Activated naive CD4-positive, alpha-beta T cell treated with anti-CD3 and anti-CD28 coated beads, Interleukin-2, amount 50 U/mL, for 24 hours (primary cell): ENCODE results near the gene SHH.

ENCODE experiments used
- H3K27ac Mint-ChIP-seq: one replicate; pipeline ENCODE4 v1.8.0; 2021; ENCODE audit warnings: mild to moderate bottlenecking, mixed read lengths
- H3K27me3 Mint-ChIP-seq: one replicate; pipeline ENCODE4 v1.8.0; 2021; ENCODE audit warnings: mixed read lengths
- H3K36me3 Mint-ChIP-seq: one replicate; pipeline ENCODE4 v1.8.0; 2021; ENCODE audit warnings: mixed read lengths
- H3K4me1 Mint-ChIP-seq: one replicate; pipeline ENCODE4 v1.8.0; 2021; ENCODE audit warnings: mixed read lengths
- H3K4me3 Mint-ChIP-seq: one replicate; pipeline ENCODE4 v1.8.0; 2021; ENCODE audit warnings: mild to moderate bottlenecking, mixed read lengths
- H3K9me3 Mint-ChIP-seq: one replicate; pipeline ENCODE4 v1.8.0; 2021; ENCODE audit warnings: mixed read lengths

The SHH gene

DNA sequence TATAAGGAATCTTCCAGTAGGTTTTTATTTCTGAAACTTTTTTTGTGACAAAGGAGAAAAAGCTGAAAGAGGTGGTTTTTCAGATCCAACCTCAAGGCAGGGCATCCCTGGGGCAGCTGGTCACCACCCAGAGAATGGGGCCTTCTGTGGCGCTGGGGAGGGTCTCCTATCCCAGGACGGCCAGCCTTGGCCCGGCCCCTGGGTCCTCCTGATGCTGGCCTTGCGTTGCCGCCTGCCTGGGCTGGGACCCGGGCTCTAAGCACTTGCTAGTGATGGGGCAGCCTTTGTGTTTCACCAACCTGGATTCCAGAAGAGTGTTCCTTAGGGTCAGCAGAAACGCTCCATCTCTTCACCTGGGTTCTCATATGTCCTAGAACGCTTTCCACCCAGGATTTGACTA lies 16.3 kb downstream of the SHH start:
- H3K27me3 Mint-ChIP-seq: peaks cover 22% of the 10 kb centered on the region
- no peak overlapping the region for H3K4me3 Mint-ChIP-seq
- H3K9me3 Mint-ChIP-seq: no peaks in the 10 kb centered on the region
- no peaks in the 10 kb centered on the region for H3K36me3 Mint-ChIP-seq
- peaks cover 8% of the 10 kb centered on the region for H3K4me1 Mint-ChIP-seq
- no peak overlapping the region for H3K27ac Mint-ChIP-seq

DNA sequence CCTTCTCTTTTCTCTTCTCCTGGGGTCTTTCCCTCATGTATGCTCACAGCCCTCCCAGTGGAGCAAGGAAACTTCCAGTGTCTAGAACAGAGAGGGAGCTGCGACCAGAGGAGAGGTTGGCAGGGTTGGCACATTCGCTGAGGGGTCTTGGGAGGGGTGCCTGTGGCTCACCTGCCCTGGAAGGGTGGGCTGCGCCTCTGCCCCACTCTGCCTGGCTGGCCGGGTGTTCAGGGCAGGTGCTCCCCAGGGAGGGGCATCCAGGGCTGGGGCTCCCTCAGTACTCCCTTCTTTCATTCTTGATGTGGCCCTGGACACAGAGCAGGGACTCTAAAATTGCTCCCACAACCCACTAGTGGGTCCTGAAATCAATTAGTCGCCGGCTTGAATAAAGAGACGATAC lies 16.9 kb downstream of the SHH start:
- H3K27ac Mint-ChIP-seq: no peak overlapping the region
- H3K36me3 Mint-ChIP-seq: no peaks in the 10 kb centered on the region
- peaks cover 17% of the 10 kb centered on the region for H3K27me3 Mint-ChIP-seq
- no peaks in the 10 kb centered on the region for H3K9me3 Mint-ChIP-seq
- no peak overlapping the region for H3K4me3 Mint-ChIP-seq
- H3K4me1 Mint-ChIP-seq: peaks cover 8% of the 10 kb centered on the region

DNA sequence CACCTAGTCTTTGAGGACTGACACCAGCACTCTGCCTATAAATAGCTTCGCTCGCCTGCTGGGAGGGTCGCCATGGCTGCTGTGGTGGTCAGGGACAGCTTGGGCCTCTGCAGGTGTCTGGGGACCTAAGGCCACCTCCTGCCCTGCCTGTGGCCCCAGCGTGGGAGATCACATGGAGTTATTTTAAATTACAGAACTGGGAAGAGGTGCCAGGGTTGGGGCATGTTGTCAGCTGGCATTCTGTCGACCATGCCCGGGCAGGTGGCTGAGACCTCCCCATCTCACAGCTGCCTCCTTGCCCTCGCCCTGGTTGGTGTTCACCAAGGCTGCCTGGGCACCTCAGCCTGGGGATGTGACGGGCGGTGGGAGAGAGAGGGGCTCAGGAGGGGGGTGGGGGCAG lies 18.1 kb downstream of the SHH start:
- no peak overlapping the region for H3K4me3 Mint-ChIP-seq
- peaks cover 10% of the 10 kb centered on the region for H3K27me3 Mint-ChIP-seq
- no peaks in the 10 kb centered on the region for H3K9me3 Mint-ChIP-seq
- H3K4me1 Mint-ChIP-seq: peaks cover 8% of the 10 kb centered on the region
- no peak overlapping the region for H3K27ac Mint-ChIP-seq
- no peaks in the 10 kb centered on the region for H3K36me3 Mint-ChIP-seq

DNA sequence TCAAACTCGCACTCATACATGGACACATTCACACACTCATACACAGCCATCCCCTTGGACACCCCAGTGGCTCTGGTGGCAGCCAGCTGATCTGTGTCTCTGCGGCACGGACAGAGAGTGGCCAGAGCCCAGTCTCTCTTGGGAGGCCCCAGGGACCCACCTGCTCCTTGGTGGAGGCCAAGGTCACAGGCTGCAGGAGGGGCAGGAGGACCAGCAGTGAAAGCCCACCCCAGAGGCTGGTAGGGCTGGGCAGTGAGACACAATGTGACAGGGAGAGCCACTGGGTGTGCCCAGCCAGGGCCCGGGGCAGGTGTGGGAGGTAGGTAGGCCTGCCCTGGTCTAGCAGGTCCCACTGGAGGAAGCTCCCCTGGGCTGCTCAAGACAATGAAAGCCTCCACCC lies 18.5 kb downstream of the SHH start:
- Mint-ChIP-seq H3K9me3 (no peaks in the 10 kb centered on the region), H3K27me3 (peaks cover 6% of the 10 kb centered on the region), H3K36me3 (no peaks in the 10 kb centered on the region), H3K4me1 (peaks cover 6% of the 10 kb centered on the region), H3K4me3 (no peak overlapping the region), H3K27ac (no peak overlapping the region)

DNA sequence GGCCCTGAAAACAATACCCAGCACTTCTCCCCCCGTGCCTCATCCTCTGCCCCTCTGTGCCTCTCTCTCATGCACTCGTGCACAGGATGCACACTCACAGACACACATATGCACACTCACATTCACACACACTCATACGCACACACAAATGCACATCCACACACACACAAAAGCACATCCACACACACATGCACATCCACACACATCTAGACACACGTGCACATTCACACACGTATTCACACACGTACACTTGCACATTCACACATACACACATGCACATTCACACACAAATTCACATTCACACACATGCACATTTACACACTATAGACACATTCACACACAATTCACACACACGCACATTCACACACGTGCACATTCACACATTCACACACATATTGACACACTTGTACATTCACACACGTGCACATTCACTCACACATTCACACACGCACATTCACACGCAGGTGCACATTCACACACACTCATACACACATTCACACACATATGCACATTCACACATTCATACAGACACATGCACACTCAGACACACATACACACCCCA lies 19.2 kb downstream of the SHH start:
- Mint-ChIP-seq H3K9me3 (no peaks in the 10 kb centered on the region), H3K27ac (no peak overlapping the region), H3K4me3 (no peak overlapping the region), H3K4me1 (no peaks in the 10 kb centered on the region), H3K27me3 (peaks cover 2% of the 10 kb centered on the region), H3K36me3 (no peaks in the 10 kb centered on the region)

DNA sequence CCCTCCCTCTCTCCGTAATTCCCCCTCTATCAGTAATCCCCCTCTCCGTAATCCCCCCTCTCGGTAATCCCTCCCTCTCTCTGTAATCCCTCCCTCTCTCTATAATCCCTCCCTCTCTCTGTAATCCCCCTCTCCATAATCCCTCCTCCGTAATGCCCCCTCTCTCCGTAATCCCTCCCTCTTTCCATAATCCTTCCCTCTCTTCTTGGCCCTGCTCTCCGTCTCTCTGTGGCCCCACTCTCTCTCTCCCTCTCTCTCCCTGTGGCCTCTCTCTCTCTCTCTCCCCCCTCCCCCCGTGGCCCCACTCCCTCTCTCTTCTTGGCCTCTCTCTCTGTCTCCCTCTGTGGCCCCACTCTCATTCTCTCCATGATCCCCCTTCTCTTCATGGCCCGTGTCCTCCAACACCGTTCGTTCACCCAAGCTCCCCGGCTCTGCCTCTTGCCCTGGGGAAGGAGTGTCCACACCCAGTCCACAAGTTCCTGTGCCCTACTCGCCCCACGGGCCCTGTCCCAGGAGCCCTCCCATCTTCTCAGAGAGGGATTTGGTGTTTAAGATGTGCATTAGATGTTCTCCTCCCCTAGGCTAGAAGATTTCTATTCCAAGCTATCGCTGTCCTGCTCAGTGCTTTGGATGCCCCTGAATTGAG lies 19.8 kb downstream of the SHH start:
- no peaks in the 10 kb centered on the region for H3K9me3 Mint-ChIP-seq
- H3K27ac Mint-ChIP-seq: no peak overlapping the region
- H3K4me1 Mint-ChIP-seq: no peaks in the 10 kb centered on the region
- H3K36me3 Mint-ChIP-seq: no peaks in the 10 kb centered on the region
- no peak overlapping the region for H3K4me3 Mint-ChIP-seq
- H3K27me3 Mint-ChIP-seq: peaks cover 5% of the 10 kb centered on the region

DNA sequence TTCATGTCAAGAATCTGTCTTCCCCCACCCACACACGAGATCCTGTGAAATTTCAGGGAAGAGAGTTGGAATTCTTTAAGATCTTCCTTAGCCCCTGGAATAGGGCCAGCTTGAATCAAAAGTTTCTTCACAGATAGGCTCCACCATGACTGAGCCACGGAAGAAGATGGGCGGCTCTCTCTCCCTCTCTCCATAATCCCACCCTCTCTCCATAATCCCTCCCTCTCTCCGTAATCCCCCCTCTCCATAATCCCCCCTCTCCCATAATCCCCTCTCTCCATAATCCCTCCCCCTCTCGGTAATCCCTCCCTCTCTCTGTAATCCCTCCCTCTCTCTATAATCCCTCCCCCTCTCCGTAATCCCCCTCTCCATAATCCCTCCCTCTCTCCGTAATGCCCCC lies 20.4 kb downstream of the SHH start:
- no peaks in the 10 kb centered on the region for H3K4me1 Mint-ChIP-seq
- H3K27me3 Mint-ChIP-seq: peaks cover 5% of the 10 kb centered on the region
- no peaks in the 10 kb centered on the region for H3K9me3 Mint-ChIP-seq
- H3K36me3 Mint-ChIP-seq: no peaks in the 10 kb centered on the region
- no peak overlapping the region for H3K27ac Mint-ChIP-seq
- H3K4me3 Mint-ChIP-seq: no peak overlapping the region

DNA sequence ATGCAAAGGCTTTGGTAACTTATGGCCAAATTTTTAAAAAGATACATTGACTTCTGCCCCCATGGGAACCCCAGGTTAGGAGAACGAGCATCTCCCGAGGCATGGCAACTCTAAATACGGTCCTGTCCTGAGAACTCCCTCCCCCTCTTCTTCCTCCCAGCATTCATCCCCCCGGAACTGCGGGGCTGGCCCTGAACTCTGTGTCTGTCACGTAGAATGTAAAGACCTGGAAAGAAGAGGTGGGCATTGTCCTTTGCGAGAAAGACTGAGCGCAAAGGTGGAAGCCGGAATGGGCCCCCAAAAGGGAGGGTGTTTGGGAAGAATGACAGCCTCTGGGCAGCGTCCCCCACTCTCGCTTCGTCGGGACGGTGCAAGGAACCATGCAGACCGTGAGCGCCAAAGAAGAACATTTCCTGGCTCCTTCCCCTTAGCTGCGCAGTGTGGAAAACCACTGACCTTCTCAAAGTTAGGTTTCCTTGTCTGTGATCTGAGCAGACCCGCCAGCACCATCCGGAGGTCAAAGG lies 21.0 kb downstream of the SHH start:
- Mint-ChIP-seq H3K27ac (no peak overlapping the region), H3K27me3 (peaks cover 5% of the 10 kb centered on the region), H3K9me3 (no peaks in the 10 kb centered on the region), H3K4me1 (peaks cover 1% of the 10 kb centered on the region), H3K4me3 (no peak overlapping the region), H3K36me3 (no peaks in the 10 kb centered on the region)

DNA sequence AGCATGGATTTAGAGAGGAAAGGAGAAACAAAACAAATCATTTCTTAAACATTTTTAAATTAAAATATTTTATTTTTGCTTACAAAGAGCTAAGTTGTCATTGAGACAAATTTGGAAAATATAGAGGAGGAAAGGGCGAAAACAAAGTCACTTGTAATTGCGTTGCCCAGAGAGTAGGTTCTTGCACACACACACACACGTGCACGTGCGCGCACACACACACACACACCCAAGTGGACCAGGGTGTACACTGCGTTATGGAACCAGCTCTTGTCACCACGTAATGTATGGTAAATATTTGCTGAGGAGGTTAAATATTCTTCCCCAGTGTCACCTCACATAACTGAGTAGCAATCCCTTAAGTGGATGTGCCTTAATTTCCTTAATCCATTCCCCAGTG lies 21.6 kb downstream of the SHH start:
- H3K27me3 Mint-ChIP-seq: peaks cover 8% of the 10 kb centered on the region
- H3K36me3 Mint-ChIP-seq: no peaks in the 10 kb centered on the region
- H3K9me3 Mint-ChIP-seq: no peaks in the 10 kb centered on the region
- H3K4me3 Mint-ChIP-seq: no peak overlapping the region
- peaks cover 5% of the 10 kb centered on the region for H3K4me1 Mint-ChIP-seq
- no peak overlapping the region for H3K27ac Mint-ChIP-seq

DNA sequence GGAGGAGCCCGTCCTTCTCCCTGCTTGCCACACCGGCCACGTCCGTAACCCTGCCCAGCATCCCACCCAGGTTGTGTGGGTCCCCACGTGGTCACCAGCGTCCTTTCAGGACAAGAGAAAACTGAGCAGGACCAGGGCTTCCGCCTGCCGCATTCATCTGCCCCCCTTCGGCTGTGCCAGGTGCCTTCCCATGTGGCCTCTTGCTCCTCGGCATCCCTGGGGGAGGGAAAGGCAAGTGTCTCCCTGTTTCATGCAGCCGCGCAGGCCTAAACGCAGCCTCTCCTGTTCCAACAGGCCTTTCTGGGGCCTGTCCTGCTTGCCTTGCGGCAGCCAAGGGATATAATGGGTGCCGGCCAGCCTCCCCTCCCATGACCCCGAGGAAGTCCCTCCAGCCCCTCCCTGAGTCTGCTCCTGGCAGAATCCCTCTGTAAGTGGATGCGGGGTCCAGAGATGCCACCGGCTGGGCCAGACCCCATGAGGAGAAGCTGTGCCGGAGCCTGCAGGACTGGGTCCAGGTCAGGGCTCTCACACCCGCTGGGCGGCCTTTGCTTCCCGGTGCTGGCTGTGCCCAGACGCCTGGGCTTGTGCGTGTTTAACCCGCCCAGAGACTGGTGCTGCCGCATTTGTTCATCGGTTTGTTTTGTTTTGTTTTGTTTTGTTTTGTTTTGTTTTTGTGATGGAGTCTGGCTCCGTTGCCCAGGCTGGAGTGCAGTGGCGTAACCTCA lies 23.1 kb downstream of the SHH start:
- Mint-ChIP-seq H3K4me3 (no peak overlapping the region), H3K4me1 (peaks cover 5% of the 10 kb centered on the region), H3K27ac (no peak overlapping the region), H3K27me3 (peaks cover 8% of the 10 kb centered on the region), H3K9me3 (no peaks in the 10 kb centered on the region), H3K36me3 (peaks cover 2% of the 10 kb centered on the region)

DNA sequence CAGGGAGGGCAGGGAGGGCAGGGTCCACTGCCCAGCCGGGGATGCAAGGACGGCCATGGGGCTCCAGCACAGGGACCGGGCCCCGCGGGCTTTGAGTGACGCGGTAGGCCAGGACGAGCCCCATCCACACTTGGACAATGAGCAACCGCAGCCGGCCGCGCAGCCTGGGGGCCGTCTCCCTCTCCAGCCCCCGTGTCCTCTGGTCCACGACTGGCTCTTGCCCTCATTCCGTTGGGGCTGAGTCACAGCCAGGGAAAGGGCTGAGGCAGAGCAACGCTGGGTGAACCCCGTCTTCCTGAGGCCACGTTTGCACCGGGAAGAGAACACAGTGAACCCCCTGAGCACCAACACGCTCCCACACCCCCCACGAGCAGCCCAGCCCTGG lies 23.7 kb downstream of the SHH start:
- H3K27ac Mint-ChIP-seq: no peak overlapping the region
- H3K27me3 Mint-ChIP-seq: peaks cover 8% of the 10 kb centered on the region
- no peaks in the 10 kb centered on the region for H3K9me3 Mint-ChIP-seq
- peaks cover 5% of the 10 kb centered on the region for H3K4me1 Mint-ChIP-seq
- H3K36me3 Mint-ChIP-seq: peaks cover 2% of the 10 kb centered on the region
- H3K4me3 Mint-ChIP-seq: no peak overlapping the region

DNA sequence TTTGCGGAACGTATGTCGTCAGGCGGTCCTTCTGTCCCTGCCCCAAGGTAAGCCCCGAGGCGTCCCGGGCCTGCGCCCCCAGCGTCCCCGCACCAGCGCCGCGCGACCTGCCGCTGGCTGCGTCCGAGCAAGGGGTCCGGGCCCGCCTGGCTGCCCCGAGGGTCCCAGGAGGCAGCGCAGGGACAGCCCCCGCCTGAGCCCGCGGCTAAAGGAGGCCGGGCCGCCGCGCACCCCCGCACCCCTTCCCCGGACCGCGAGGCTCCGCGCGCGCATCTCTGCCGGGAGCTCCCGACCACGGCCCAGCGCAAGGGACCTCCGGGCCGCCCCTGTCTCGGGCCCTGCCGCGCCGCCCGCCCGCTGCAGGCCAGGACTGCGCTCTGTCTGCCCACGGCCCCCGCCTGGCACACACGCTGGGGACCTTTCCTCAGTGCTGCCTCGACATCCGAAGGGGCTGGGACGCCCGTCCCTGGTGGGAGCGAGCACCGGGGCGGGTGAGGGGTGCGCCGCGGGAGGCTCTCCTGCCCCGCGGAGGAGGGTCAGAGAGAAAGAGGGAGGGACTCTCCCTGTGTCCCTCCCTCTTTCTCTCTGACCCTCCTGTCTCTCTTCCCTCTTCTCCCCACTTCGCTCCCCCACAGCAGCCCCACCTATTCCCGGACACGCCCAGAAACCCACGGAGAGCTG lies 25.0 kb downstream of the SHH start:
- H3K9me3 Mint-ChIP-seq: no peaks in the 10 kb centered on the region
- peaks cover 6% of the 10 kb centered on the region for H3K36me3 Mint-ChIP-seq
- no peak overlapping the region for H3K4me3 Mint-ChIP-seq
- H3K27ac Mint-ChIP-seq: no peak overlapping the region
- peaks cover 8% of the 10 kb centered on the region for H3K27me3 Mint-ChIP-seq
- H3K4me1 Mint-ChIP-seq: peaks cover 5% of the 10 kb centered on the region

DNA sequence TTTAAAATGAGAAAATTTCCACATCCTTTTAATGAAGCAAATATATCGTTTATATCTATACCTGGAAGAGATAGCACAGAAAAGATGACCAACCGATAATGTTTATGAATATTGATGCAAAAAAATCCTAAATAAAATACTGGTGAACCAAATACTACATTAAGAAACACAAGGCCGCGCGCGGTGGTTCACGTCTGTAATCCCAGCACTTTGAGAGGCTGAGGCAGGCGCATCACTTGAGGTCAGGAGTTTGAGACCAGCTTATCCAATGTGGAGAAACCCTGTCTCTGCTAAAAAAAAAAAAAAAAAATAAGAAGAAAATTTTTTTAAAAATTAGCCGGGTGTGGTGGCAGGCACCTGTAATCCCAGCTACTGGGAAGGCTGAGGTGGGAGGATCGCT lies 25.8 kb downstream of the SHH start:
- Mint-ChIP-seq H3K36me3 (peaks cover 7% of the 10 kb centered on the region), H3K27ac (no peak overlapping the region), H3K27me3 (peaks cover 8% of the 10 kb centered on the region), H3K4me3 (no peak overlapping the region), H3K9me3 (no peaks in the 10 kb centered on the region), H3K4me1 (peaks cover 5% of the 10 kb centered on the region)

DNA sequence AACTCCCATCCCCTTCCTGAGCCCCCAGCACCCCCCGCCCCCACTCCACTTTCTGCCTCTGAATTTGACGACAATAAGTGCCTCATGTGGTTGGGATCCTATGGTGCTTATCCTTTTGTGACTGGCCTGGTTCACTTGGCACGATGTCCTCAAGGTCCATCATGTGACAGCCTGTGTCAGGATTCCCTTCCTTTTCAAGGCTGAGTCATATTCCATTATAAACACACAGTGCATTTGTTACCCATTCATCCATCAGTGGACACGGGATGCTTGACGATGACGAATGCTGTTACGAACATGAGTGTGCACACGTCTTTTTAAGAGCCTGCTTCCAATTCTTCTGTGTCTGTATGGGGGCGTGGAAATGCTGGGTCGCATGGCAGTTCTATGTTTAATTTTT lies 26.7 kb downstream of the SHH start:
- H3K4me1 Mint-ChIP-seq: peaks cover 5% of the 10 kb centered on the region
- H3K36me3 Mint-ChIP-seq: peaks cover 13% of the 10 kb centered on the region
- no peaks in the 10 kb centered on the region for H3K9me3 Mint-ChIP-seq
- no peak overlapping the region for H3K27ac Mint-ChIP-seq
- H3K4me3 Mint-ChIP-seq: no peak overlapping the region
- peaks cover 8% of the 10 kb centered on the region for H3K27me3 Mint-ChIP-seq

DNA sequence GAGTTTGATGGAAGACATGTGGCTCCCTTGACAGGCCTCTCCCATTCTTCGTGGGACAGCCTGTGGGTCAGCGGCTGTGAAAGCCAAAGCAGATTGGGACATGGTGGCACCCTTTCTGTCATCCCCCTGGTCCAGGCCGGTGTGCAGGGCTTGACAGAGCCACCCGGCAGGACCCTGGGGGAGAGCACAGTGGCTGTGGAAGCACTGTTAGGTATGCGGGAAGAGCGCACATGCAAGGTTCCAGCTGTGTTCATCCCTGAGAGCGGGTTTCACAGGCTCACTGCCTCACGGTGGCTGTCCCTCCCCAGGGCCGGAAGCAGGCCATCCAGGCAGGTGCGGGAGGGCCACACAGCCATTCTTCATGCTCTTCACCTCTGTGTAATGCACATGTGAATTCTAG lies 29.8 kb downstream of the SHH start:
- no peaks in the 10 kb centered on the region for H3K9me3 Mint-ChIP-seq
- peaks cover 24% of the 10 kb centered on the region for H3K36me3 Mint-ChIP-seq
- no peak overlapping the region for H3K4me3 Mint-ChIP-seq
- H3K27ac Mint-ChIP-seq: no peak overlapping the region
- peaks cover 5% of the 10 kb centered on the region for H3K27me3 Mint-ChIP-seq
- H3K4me1 Mint-ChIP-seq: peaks cover 5% of the 10 kb centered on the region

DNA sequence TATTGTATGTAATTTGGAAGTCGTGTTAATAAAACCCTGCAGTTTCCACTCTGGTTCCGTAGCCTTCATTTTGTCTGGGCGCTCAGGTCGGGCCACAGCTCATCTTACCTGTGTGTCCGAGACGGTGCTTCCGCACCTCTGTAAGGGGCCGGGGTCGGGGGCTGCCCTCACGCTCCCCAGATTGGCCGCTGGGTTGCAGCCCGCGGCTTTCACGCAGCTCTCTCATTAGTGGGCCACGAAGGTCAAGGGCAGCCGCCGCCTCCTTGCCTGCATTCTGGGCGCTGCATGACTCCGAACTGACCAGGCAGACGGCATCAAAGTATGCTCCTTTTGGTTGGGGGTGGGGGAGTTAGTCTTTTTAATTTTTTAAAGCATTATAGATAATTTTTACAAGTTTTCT lies 30.8 kb downstream of the SHH start:
- Mint-ChIP-seq H3K36me3 (peaks cover 24% of the 10 kb centered on the region), H3K9me3 (no peaks in the 10 kb centered on the region), H3K4me3 (no peak overlapping the region), H3K4me1 (peaks cover 5% of the 10 kb centered on the region), H3K27ac (no peak overlapping the region), H3K27me3 (peaks cover 5% of the 10 kb centered on the region)
